Dermis microvascular lymphatic vessel endothelial cell (primary cell): ENCODE data around the gene CYB5D1. TPM values are rescaled to one million over a fixed set of nuclear protein-coding genes. Genes with fewer than 3 reads are reported as not detected.

Experiments
- total RNA-seq: library from RNA; depleted of rRNA; stranded (reverse); fragments of >200 nt; gene quantifications from 2 replicates; pipeline ENCODE4 v1.2.1, GENCODE V29; 2014

The CYB5D1 gene
- total RNA-seq, 1 donor from 2014 or later = 6.0 TPM

Other genes starting within 250 kb of the CYB5D1 start
- 29.4 and 35.4 TPM in 2 replicates for gene FXR2, start 243.1 kb upstream of the CYB5D1 start, total RNA-seq
- gene SAT2, start 230.2 kb upstream of the CYB5D1 start, total RNA-seq = 27.6 and 37.3 TPM in 2 replicates
- gene SHBG, start 227.9 kb upstream of the CYB5D1 start, total RNA-seq = 0.13 TPM in 1 of 2 replicates, not detected in the other
- gene ATP1B2, start 207.1 kb upstream of the CYB5D1 start, total RNA-seq = not detected in 2 replicates
- 44.0 and 51.2 TPM in 2 replicates for gene TP53, start 170.5 kb upstream of the CYB5D1 start, total RNA-seq
- 6.9 and 7.0 TPM in 2 replicates for gene WRAP53, start 169.5 kb upstream of the CYB5D1 start, total RNA-seq
- gene EFNB3, start 152.8 kb upstream of the CYB5D1 start, total RNA-seq = 0.13 and 1.1 TPM in 2 replicates
- gene DNAH2, start 140.3 kb upstream of the CYB5D1 start, total RNA-seq = under 0.01 and 0.25 TPM in 2 replicates
- 1.0 and 3.5 TPM in 2 replicates for gene KDM6B, start 23.8 kb upstream of the CYB5D1 start, total RNA-seq
- 11.6 and 17.2 TPM in 2 replicates for gene TMEM88, start 2.9 kb upstream of the CYB5D1 start, total RNA-seq
- gene NAA38, start 444 bp upstream of the CYB5D1 start, total RNA-seq = 84.6 and 171 TPM in 2 replicates
- 57.8 and 60.2 TPM in 2 replicates for gene CHD3, start 30.8 kb downstream of the CYB5D1 start, total RNA-seq
- gene RNF227, start 58.3 kb downstream of the CYB5D1 start, total RNA-seq = 0.51 and 0.76 TPM in 2 replicates
- 0.13 and 0.26 TPM in 2 replicates for gene KCNAB3, start 71.9 kb downstream of the CYB5D1 start, total RNA-seq
- gene TRAPPC1, start 73.9 kb downstream of the CYB5D1 start, total RNA-seq = 52.9 and 80.7 TPM in 2 replicates
- 10.6 and 13.2 TPM in 2 replicates for gene CNTROB, start 74.2 kb downstream of the CYB5D1 start, total RNA-seq
- gene GUCY2D, start 144.6 kb downstream of the CYB5D1 start, total RNA-seq = not detected in 2 replicates
- not detected in 2 replicates for gene ALOX15B, start 181.1 kb downstream of the CYB5D1 start, total RNA-seq
- not detected in 2 replicates for gene ALOX12B, start 229.7 kb downstream of the CYB5D1 start, total RNA-seq